GM23338 (cell line): ENCODE data around the gene SYCN. TPM values are rescaled to one million over a fixed set of nuclear protein-coding genes. Genes with fewer than 3 reads are reported as not detected.

ENCODE experiments used
- ATAC-seq: fragments of 200-7000 bp; cut with Tn5 transposase; 3 replicates; pipeline ENCODE4 v1.9.1; 2020
- DNase-seq: peaks from one replicate; pipeline ENCODE4 v3.0.0-alpha.2; 2015; ENCODE audit warnings: low spot score
- H2AFZ ChIP-seq: fragments of 200-600 bp; sonication (generic); 2 replicates; pipeline ENCODE4 v1.8.0; 2016; ENCODE audit warnings: antibody characterized with exemption, mild to moderate bottlenecking, moderate library complexity
- H3F3A ChIP-seq: fragments of 200-600 bp; sonication (generic); replicated peaks from 2 replicates; pipeline ENCODE4 v1.8.0; 2017; ENCODE audit warnings: antibody characterized with exemption, mixed run types, low read depth
- H3K27ac ChIP-seq: fragments of 200-600 bp; sonication (generic); 2 replicates; pipeline ENCODE4 v1.6.1; 2016; ENCODE audit warnings: low read depth
- H3K27me3 ChIP-seq: fragments of 200-600 bp; sonication (generic); 2 replicates; pipeline ENCODE4 v1.8.0; 2016; ENCODE audit warnings: mild to moderate bottlenecking, mixed run types, moderate library complexity; ENCODE audit not compliant: insufficient read depth
- H3K36me3 ChIP-seq: fragments of 200-600 bp; sonication (generic); 2 replicates; pipeline ENCODE4 v1.8.0; 2016; ENCODE audit warnings: mild to moderate bottlenecking; ENCODE audit not compliant: insufficient read depth
- H3K4me1 ChIP-seq: fragments of 200-600 bp; sonication (generic); 2 replicates; pipeline ENCODE4 v1.8.0; 2016; ENCODE audit warnings: mild to moderate bottlenecking, moderate library complexity; ENCODE audit not compliant: insufficient read depth
- H3K4me2 ChIP-seq: fragments of 200-600 bp; sonication (generic); 2 replicates; pipeline ENCODE4 v1.7.1; 2017; ENCODE audit warnings: mixed run types
- H3K4me3 ChIP-seq: fragments of 200-600 bp; sonication (generic); 2 replicates; pipeline ENCODE4 v1.6.1; 2016; ENCODE audit warnings: mixed run types
- H3K79me2 ChIP-seq: fragments of 200-600 bp; sonication (generic); replicated peaks from 2 replicates; pipeline ENCODE4 v1.8.0; 2017; ENCODE audit warnings: mild to moderate bottlenecking; ENCODE audit not compliant: insufficient read depth
- H3K9me2 ChIP-seq: fragments of 200-600 bp; sonication (generic); 2 replicates; pipeline ENCODE4 v1.8.0; 2017; ENCODE audit not compliant: insufficient read depth
- H4K20me1 ChIP-seq: fragments of 200-600 bp; sonication (generic); replicated peaks from 2 replicates; pipeline ENCODE4 v1.8.0; 2017; ENCODE audit warnings: mild to moderate bottlenecking; ENCODE audit not compliant: insufficient read depth
- H3K27ac Mint-ChIP-seq: 2 replicates; pipeline ENCODE4 v1.8.0; 2020; ENCODE audit warnings: inconsistent platforms, mild to moderate bottlenecking, moderate library complexity, mixed read lengths
- H3K27me3 Mint-ChIP-seq: 3 replicates; pipeline ENCODE4 v1.8.0; 2022; ENCODE audit warnings: low read depth, mild to moderate bottlenecking, moderate library complexity, mixed read lengths, inconsistent platforms; ENCODE audit not compliant: insufficient read depth, poor library complexity
- H3K36me3 Mint-ChIP-seq: 3 replicates; pipeline ENCODE4 v1.8.0; 2021; ENCODE audit warnings: low read depth, mild to moderate bottlenecking, inconsistent platforms, moderate library complexity, mixed read lengths
- H3K4me1 Mint-ChIP-seq: 3 replicates; pipeline ENCODE4 v1.8.0; 2020; ENCODE audit warnings: mild to moderate bottlenecking, inconsistent platforms, mixed read lengths
- H3K4me3 Mint-ChIP-seq: 3 replicates; pipeline ENCODE4 v1.8.0; 2021; ENCODE audit warnings: moderate library complexity, mild to moderate bottlenecking, inconsistent platforms, mixed read lengths
- H3K9me3 Mint-ChIP-seq: 3 replicates; pipeline ENCODE4 v1.8.0; 2020; ENCODE audit warnings: moderate library complexity, mild to moderate bottlenecking, inconsistent platforms, mixed read lengths
- CREB1 ChIP-seq: fragments of 250-450 bp; sonication (Bioruptor Pico); IDR thresholded peaks from 2 replicates; pipeline ENCODE4 v1.5.0; 2020; ENCODE audit warnings: low read depth, mild to moderate bottlenecking, moderate library complexity
- EZH2 ChIP-seq: fragments of 200-600 bp; sonication (generic); IDR thresholded peaks from one replicate; pipeline ENCODE4 v1.8.0; 2017; ENCODE audit warnings: antibody characterized with exemption, mild to moderate bottlenecking, low read depth; ENCODE audit not compliant: unreplicated experiment
- EZH2phosphoT487 ChIP-seq: fragments of 200-600 bp; sonication (generic); IDR thresholded peaks from one replicate; pipeline ENCODE4 v1.8.1; 2018; ENCODE audit warnings: antibody characterized with exemption; ENCODE audit not compliant: unreplicated experiment
- JUNB ChIP-seq: IDR thresholded peaks from one replicate; pipeline ENCODE4 v1.6.1; 2016; ENCODE audit warnings: antibody characterized with exemption; ENCODE audit not compliant: unreplicated experiment
- NANOG ChIP-seq: IDR thresholded peaks from 2 replicates; pipeline ENCODE4 v1.6.1; 2016; ENCODE audit warnings: antibody characterized with exemption, borderline replicate concordance
- POLR2AphosphoS5 ChIP-seq: IDR thresholded peaks from 2 replicates; pipeline ENCODE4 v1.6.1; 2016; ENCODE audit warnings: antibody characterized with exemption, low read depth
- ZNF114 ChIP-seq: fragments of 250-450 bp; sonication (Bioruptor Pico); IDR thresholded peaks from 2 replicates; pipeline ENCODE4 v1.5.0; 2020; ENCODE audit warnings: mild to moderate bottlenecking, moderate library complexity
- polyA plus RNA-seq: library from polyadenylated mRNA; unstranded; fragments of >200 nt; fragmentation: Nextera tagmentation; extraction: Ambion mirVana; gene quantifications from 2 replicates; pipeline ENCODE4 v1.2.1, GENCODE V29; 2016
- total RNA-seq: library from RNA; depleted of rRNA; stranded (reverse); fragments of >200 nt; shearing (Covaris generic); gene quantifications from 2 replicates; pipeline ENCODE4 v1.2.3, GENCODE V29; 2014
- TF ChIP-seq, protein P1 (sequence below): fragments of 250-450 bp; sonication (Bioruptor Pico); IDR thresholded peaks from 2 replicates; pipeline ENCODE4 v1.5.0; 2020; ENCODE audit warnings: mild to moderate bottlenecking, moderate library complexity
- TF ChIP-seq, protein P2 (sequence below), 2 experiments: fragments of 200-600 bp in 1 of 2; sonication (generic) in 1 of 2; conservative IDR thresholded peaks; 2 replicates each; pipeline versions ENCODE4 v1.5.1 to v1.6.1; 2016 to 2017; ENCODE audit warnings: antibody characterized with exemption in 2 of 2, low read depth in 2 of 2, mild to moderate bottlenecking in 2 of 2, moderate library complexity in 1 of 2
- TF ChIP-seq, protein P3 (sequence below): IDR thresholded peaks from one replicate; pipeline ENCODE4 v1.6.1; 2018; ENCODE audit warnings: antibody characterized with exemption; ENCODE audit not compliant: unreplicated experiment

Gene SYCN
- total and polyA plus RNA-seq, 2 experiments from 2014 or later: not detected

DNA sequence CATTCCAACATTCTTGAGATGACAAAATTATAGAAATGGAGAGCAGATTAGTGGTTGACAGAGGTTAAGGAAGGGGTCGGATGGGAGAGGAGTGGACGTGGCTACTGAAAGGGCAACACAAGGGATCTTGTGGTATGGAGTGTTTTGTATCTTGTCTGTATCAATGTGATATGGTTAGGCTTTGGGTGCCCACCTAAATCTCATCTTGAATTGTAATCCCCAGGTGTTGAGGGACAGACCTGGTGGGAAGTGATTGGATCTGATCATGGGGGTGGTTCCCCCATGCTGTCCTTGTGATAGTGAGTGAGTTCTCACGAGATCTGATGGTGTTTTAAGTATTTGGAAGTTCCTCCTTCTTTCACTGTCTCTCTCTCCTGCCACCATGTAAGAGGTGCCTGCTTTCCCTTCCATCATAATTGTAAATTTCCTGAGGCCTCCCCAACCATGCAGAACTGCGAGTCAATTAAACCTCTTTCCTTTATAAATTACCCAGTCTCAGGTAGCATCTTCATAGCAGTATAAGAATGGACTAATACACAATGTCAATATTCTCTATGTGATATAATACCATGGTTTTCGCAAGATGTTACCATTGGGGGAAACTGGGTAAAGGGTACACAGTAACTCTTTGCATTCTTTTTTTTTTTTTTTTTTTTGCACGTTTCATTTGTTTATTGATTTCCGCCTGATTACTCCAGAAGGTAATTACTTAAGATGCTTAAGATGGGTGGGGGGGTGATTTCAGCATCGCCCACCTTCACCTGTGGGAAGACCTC lies 49.5 kb upstream of the SYCN start (continued):
- TF ChIP-seq, protein P1, sequence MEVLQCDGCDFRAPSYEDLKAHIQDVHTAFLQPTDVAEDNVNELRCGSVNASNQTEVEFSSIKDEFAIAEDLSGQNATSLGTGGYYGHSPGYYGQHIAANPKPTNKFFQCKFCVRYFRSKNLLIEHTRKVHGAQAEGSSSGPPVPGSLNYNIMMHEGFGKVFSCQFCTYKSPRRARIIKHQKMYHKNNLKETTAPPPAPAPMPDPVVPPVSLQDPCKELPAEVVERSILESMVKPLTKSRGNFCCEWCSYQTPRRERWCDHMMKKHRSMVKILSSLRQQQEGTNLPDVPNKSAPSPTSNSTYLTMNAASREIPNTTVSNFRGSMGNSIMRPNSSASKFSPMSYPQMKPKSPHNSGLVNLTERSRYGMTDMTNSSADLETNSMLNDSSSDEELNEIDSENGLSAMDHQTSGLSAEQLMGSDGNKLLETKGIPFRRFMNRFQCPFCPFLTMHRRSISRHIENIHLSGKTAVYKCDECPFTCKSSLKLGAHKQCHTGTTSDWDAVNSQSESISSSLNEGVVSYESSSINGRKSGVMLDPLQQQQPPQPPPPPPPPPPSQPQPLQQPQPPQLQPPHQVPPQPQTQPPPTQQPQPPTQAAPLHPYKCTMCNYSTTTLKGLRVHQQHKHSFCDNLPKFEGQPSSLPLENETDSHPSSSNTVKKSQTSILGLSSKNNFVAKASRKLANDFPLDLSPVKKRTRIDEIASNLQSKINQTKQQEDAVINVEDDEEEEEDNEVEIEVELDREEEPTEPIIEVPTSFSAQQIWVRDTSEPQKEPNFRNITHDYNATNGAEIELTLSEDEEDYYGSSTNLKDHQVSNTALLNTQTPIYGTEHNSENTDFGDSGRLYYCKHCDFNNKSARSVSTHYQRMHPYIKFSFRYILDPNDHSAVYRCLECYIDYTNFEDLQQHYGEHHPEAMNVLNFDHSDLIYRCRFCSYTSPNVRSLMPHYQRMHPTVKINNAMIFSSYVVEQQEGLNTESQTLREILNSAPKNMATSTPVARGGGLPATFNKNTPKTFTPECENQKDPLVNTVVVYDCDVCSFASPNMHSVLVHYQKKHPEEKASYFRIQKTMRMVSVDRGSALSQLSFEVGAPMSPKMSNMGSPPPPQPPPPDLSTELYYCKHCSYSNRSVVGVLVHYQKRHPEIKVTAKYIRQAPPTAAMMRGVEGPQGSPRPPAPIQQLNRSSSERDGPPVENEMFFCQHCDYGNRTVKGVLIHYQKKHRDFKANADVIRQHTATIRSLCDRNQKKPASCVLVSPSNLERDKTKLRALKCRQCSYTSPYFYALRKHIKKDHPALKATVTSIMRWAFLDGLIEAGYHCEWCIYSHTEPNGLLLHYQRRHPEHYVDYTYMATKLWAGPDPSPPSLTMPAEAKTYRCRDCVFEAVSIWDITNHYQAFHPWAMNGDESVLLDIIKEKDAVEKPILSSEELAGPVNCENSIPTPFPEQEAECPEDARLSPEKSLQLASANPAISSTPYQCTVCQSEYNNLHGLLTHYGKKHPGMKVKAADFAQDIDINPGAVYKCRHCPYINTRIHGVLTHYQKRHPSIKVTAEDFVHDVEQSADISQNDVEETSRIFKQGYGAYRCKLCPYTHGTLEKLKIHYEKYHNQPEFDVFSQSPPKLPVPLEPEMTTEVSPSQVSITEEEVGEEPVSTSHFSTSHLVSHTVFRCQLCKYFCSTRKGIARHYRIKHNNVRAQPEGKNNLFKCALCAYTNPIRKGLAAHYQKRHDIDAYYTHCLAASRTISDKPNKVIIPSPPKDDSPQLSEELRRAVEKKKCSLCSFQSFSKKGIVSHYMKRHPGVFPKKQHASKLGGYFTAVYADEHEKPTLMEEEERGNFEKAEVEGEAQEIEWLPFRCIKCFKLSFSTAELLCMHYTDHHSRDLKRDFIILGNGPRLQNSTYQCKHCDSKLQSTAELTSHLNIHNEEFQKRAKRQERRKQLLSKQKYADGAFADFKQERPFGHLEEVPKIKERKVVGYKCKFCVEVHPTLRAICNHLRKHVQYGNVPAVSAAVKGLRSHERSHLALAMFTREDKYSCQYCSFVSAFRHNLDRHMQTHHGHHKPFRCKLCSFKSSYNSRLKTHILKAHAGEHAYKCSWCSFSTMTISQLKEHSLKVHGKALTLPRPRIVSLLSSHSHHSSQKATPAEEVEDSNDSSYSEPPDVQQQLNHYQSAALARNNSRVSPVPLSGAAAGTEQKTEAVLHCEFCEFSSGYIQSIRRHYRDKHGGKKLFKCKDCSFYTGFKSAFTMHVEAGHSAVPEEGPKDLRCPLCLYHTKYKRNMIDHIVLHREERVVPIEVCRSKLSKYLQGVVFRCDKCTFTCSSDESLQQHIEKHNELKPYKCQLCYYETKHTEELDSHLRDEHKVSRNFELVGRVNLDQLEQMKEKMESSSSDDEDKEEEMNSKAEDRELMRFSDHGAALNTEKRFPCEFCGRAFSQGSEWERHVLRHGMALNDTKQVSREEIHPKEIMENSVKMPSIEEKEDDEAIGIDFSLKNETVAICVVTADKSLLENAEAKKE (CRISPR knock-in tag): no peak
- TF ChIP-seq POLR2AphosphoS5: no peak

DNA sequence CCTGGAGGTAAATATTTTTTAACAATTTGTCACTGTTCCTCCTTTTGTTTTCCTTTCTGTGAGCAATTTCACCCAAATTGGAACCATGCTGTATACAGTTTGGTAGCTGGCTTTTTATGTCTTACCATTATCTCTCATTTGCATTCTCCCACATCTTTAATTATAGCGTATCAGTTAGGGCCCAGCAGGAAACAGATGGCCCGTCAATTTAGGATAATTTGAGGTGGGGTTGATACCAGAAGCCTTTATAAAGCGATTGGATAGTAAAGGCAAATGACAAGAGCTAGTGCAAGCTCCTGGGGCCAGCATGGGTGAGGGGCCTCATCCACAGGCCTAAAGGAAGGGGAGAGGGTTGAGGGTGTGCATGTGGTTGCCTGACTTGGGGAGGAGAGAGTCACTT lies 48.4 kb upstream of the SYCN start:
- ATAC-seq: no peak
- Histone ChIP-seq H3K36me3 (no peaks in the 10 kb centered on the region), H3K4me3 (no peak overlapping the region), H3K4me1 (no peaks in the 10 kb centered on the region; the same call in 1 of the 2 replicates), H3K27ac (no peak overlapping the region), H3F3A (no peaks in the 10 kb centered on the region), H3K9me2 (no peaks in the 10 kb centered on the region), H3K27me3 (peaks cover 57% of the 10 kb centered on the region), H2AFZ (no peak overlapping the region), H4K20me1 (peaks cover 2% of the 10 kb centered on the region; the same call in 1 of the 2 replicates), H3K79me2 (no peaks in the 10 kb centered on the region), H3K4me2 (no peak overlapping the region)
- Mint-ChIP-seq H3K36me3 (no peaks in the 10 kb centered on the region), H3K4me3 (no peak overlapping the region), H3K27me3 (peaks cover 49% of the 10 kb centered on the region), H3K4me1 (no peaks in the 10 kb centered on the region; the same call in 2 of the 3 replicates), H3K27ac (no peak overlapping the region), H3K9me3 (no peaks in the 10 kb centered on the region; the same call in 1 of the 3 replicates)
- TF ChIP-seq ZNF114 (no peak), NANOG (no peak), CREB1 (CRISPR knock-in tag) (no peak), JUNB (no peak), POLR2AphosphoS5 (no peak), EZH2phosphoT487 (no peak), EZH2 (no peak)
- TF ChIP-seq, protein P2, sequence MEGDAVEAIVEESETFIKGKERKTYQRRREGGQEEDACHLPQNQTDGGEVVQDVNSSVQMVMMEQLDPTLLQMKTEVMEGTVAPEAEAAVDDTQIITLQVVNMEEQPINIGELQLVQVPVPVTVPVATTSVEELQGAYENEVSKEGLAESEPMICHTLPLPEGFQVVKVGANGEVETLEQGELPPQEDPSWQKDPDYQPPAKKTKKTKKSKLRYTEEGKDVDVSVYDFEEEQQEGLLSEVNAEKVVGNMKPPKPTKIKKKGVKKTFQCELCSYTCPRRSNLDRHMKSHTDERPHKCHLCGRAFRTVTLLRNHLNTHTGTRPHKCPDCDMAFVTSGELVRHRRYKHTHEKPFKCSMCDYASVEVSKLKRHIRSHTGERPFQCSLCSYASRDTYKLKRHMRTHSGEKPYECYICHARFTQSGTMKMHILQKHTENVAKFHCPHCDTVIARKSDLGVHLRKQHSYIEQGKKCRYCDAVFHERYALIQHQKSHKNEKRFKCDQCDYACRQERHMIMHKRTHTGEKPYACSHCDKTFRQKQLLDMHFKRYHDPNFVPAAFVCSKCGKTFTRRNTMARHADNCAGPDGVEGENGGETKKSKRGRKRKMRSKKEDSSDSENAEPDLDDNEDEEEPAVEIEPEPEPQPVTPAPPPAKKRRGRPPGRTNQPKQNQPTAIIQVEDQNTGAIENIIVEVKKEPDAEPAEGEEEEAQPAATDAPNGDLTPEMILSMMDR (conservative IDR thresholded peaks at IDR 0.05; ENCODE audit: low read depth in 2 of 2): no peak
- TF ChIP-seq, protein P3, sequence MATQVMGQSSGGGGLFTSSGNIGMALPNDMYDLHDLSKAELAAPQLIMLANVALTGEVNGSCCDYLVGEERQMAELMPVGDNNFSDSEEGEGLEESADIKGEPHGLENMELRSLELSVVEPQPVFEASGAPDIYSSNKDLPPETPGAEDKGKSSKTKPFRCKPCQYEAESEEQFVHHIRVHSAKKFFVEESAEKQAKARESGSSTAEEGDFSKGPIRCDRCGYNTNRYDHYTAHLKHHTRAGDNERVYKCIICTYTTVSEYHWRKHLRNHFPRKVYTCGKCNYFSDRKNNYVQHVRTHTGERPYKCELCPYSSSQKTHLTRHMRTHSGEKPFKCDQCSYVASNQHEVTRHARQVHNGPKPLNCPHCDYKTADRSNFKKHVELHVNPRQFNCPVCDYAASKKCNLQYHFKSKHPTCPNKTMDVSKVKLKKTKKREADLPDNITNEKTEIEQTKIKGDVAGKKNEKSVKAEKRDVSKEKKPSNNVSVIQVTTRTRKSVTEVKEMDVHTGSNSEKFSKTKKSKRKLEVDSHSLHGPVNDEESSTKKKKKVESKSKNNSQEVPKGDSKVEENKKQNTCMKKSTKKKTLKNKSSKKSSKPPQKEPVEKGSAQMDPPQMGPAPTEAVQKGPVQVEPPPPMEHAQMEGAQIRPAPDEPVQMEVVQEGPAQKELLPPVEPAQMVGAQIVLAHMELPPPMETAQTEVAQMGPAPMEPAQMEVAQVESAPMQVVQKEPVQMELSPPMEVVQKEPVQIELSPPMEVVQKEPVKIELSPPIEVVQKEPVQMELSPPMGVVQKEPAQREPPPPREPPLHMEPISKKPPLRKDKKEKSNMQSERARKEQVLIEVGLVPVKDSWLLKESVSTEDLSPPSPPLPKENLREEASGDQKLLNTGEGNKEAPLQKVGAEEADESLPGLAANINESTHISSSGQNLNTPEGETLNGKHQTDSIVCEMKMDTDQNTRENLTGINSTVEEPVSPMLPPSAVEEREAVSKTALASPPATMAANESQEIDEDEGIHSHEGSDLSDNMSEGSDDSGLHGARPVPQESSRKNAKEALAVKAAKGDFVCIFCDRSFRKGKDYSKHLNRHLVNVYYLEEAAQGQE: no peak
- no peak for DNase-seq
